ENCODE data around the gene CHST11. TPM values are rescaled to one million over a fixed set of nuclear protein-coding genes. Genes with fewer than 3 reads are reported as not detected.

The CHST11 gene
- total RNA-seq, 1 experiment from 2014 or later: 6.7 TPM

DNA sequence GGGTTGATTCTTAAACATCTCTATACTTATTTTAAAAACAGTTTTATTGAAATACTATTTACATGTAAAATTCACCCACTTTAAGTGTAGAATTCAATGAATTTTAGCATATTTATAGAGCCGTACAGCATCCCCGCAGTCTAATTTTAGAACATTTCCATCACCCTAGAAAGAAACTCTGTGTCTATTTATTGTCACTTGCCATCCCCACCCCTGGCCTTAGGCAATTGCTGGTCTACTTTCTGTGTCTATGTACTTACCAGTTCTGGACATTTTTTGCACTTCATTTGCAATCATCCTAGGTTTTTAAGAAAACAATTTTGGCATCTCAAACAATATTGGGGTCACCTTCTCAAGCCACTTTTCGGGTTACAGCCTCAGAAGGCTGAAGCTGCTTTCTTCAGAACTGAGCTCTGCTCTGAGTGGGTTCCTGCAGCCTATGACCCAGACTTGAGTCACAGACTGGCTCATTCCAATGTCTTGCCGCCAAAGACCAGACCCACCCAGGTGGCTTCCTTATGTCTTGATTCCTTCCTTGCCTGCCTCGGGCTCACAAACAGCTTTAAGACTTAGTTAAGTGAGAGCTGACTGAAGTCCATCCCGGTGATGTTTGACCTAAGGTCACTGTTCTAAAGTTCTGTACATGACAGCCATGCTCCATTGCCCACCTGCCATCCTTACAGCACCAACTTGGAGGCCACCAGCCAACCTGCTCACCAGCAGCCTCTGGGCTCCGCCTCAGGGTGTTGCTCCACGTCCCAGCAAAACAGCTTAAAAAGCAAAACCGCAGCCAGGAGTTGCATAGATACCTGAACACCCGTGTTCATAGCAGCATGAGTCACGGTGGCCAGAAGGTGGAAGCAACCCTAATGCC, 131.5 kb downstream of the CHST11 start:
- H3K79me1 ChIP-seq (ENCODE audit: insufficient read depth, low read depth, low read length, poor library complexity, severe bottlenecking): no peaks in the 10 kb centered on the region
- H3K4me3 Mint-ChIP-seq: no peak overlapping the region
- no peaks in the 10 kb centered on the region for H3K27me3 ChIP-seq (ENCODE audit: insufficient read depth, low read length)
- H4K20me1 ChIP-seq (ENCODE audit: control insufficient read depth, insufficient read depth, insufficient read length): no peaks in the 10 kb centered on the region
- no peaks in the 10 kb centered on the region; a peak in 3 of 5 replicates for H3K9me3 Mint-ChIP-seq
- no peaks in the 10 kb centered on the region; the same call in 1 of the 2 replicates for H3K27me3 Mint-ChIP-seq (ENCODE audit: low read depth)
- no peaks in the 10 kb centered on the region for H3K79me2 ChIP-seq (ENCODE audit: insufficient read depth, low read length)
- no peak overlapping the region for H2BK15ac ChIP-seq (ENCODE audit: low read depth, low read length)
- H2AFZ ChIP-seq (ENCODE audit: low read length): no peak overlapping the region
- H2BK5ac ChIP-seq (ENCODE audit: insufficient read length, low read length): no peak overlapping the region
- H3K14ac ChIP-seq (ENCODE audit: insufficient read depth, low read length): no peak overlapping the region
- TF ChIP-seq, protein P1, sequence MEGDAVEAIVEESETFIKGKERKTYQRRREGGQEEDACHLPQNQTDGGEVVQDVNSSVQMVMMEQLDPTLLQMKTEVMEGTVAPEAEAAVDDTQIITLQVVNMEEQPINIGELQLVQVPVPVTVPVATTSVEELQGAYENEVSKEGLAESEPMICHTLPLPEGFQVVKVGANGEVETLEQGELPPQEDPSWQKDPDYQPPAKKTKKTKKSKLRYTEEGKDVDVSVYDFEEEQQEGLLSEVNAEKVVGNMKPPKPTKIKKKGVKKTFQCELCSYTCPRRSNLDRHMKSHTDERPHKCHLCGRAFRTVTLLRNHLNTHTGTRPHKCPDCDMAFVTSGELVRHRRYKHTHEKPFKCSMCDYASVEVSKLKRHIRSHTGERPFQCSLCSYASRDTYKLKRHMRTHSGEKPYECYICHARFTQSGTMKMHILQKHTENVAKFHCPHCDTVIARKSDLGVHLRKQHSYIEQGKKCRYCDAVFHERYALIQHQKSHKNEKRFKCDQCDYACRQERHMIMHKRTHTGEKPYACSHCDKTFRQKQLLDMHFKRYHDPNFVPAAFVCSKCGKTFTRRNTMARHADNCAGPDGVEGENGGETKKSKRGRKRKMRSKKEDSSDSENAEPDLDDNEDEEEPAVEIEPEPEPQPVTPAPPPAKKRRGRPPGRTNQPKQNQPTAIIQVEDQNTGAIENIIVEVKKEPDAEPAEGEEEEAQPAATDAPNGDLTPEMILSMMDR (conservative IDR thresholded peaks at IDR 0.05): no peak
- no peak overlapping the region for H2BK120ac ChIP-seq (ENCODE audit: low read depth, low read length, poor library complexity, severe bottlenecking)
- H3K27ac Mint-ChIP-seq: peak overlapping the region in 1 of 3 experiments; percentile 21; a peak in 1 of 7 replicates
- no peak overlapping the region for H2AK5ac ChIP-seq (ENCODE audit: insufficient read length, low read length)
- H4K8ac ChIP-seq (replicated peaks; ENCODE audit: insufficient read length, low read depth, low read length): no peak overlapping the region
- H4K91ac ChIP-seq (ENCODE audit: insufficient read length, low read depth, low read length): no peak overlapping the region
- no peak overlapping the region for H3K9ac ChIP-seq (ENCODE audit: extremely low read depth, insufficient read length, low read length)
- no peak overlapping the region for H4K5ac ChIP-seq (ENCODE audit: insufficient read length, low read depth, low read length)
- H3K9me3 ChIP-seq (ENCODE audit: control insufficient read depth, low read depth, low read length): no peaks in the 10 kb centered on the region
- no peak overlapping the region for H3T11ph ChIP-seq (ENCODE audit: low read length)
- H2BK20ac ChIP-seq (ENCODE audit: low read depth, low read length, poor library complexity, severe bottlenecking): no peak overlapping the region
- WGBS (ENCODE audit: extremely low coverage, insufficient read length, low lambda C conversion rate): no CpG with 5 or more reads among the region's 11 CpGs
- DNase-seq: no peak
- H3K4me1 Mint-ChIP-seq: peaks cover 5 to 6% of the 10 kb centered on the region in 2 experiments; a peak in 3 of 4 replicates
- no peak overlapping the region for H2BK12ac ChIP-seq (ENCODE audit: insufficient read length, low read depth, low read length)
- H3K4me1 ChIP-seq (ENCODE audit: insufficient read depth, low read length): no peaks in the 10 kb centered on the region; the same call in 1 of the 2 replicates
- no peaks in the 10 kb centered on the region for H3K23me2 ChIP-seq (ENCODE audit: insufficient read length, low read depth, low read length, poor library complexity, severe bottlenecking)
- H3K27ac ChIP-seq (ENCODE audit: insufficient read length, low read depth, low read length): no peak overlapping the region
- no peak overlapping the region for H3K4me2 ChIP-seq (ENCODE audit: insufficient read depth, insufficient read length, low read length)
- H3K23ac ChIP-seq (ENCODE audit: insufficient read length, low read depth, low read length): no peak overlapping the region
- no peak overlapping the region for H3K56ac ChIP-seq (ENCODE audit: insufficient read length, low read depth, low read length)
- no peaks in the 10 kb centered on the region for H3K36me3 Mint-ChIP-seq (ENCODE audit: insufficient read depth in 1 of 3, low read depth in 3 of 3)
- no peak overlapping the region for H3K4ac ChIP-seq (ENCODE audit: low read depth, low read length)
- H3K18ac ChIP-seq (ENCODE audit: insufficient read length, low read depth, low read length): no peak overlapping the region
